ENCODE results near the gene WDR43. TPM values are rescaled to one million over a fixed set of nuclear protein-coding genes. Genes with fewer than 3 reads are reported as not detected.

WDR43 gene
- total and polyA plus RNA-seq, 9 of the 15 experiments (the other 6 are each of a cell fraction or from before 2014, with no cell fraction given) = 34.6 to 197 (median 105) TPM

DNA sequence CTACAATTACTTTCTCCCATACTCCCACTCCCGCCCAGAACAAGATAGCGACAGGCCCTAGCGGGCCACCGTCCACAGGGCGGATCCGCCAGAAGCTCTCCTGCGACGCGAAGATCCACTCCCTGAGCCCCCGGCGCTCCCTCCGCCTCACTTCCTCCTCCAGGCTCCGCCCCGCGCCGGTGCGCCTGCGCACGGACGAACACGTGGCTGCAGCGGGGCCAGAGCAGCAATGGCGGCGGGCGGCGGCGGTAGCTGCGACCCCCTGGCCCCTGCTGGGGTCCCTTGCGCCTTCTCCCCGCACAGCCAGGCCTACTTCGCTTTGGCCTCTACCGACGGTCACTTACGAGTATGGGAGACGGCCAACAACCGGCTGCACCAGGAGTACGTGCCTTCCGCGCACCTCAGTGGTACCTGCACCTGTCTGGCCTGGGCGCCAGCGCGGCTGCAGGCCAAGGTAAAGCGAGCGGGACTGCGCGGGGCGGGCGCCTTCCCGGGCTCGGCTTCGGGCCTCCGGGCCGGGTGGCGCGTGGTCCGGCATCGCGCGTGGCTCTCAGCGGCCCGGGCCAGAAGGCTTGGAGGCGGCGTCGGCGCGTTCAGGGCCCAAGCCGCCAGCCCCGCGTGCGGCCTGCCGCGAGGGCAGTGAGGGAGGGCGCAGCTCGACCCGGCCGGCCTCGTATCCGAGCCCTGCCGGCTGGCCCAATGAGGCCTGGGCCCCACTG, at the start of gene WDR43 (continued):
- TF ChIP-seq, protein P1, sequence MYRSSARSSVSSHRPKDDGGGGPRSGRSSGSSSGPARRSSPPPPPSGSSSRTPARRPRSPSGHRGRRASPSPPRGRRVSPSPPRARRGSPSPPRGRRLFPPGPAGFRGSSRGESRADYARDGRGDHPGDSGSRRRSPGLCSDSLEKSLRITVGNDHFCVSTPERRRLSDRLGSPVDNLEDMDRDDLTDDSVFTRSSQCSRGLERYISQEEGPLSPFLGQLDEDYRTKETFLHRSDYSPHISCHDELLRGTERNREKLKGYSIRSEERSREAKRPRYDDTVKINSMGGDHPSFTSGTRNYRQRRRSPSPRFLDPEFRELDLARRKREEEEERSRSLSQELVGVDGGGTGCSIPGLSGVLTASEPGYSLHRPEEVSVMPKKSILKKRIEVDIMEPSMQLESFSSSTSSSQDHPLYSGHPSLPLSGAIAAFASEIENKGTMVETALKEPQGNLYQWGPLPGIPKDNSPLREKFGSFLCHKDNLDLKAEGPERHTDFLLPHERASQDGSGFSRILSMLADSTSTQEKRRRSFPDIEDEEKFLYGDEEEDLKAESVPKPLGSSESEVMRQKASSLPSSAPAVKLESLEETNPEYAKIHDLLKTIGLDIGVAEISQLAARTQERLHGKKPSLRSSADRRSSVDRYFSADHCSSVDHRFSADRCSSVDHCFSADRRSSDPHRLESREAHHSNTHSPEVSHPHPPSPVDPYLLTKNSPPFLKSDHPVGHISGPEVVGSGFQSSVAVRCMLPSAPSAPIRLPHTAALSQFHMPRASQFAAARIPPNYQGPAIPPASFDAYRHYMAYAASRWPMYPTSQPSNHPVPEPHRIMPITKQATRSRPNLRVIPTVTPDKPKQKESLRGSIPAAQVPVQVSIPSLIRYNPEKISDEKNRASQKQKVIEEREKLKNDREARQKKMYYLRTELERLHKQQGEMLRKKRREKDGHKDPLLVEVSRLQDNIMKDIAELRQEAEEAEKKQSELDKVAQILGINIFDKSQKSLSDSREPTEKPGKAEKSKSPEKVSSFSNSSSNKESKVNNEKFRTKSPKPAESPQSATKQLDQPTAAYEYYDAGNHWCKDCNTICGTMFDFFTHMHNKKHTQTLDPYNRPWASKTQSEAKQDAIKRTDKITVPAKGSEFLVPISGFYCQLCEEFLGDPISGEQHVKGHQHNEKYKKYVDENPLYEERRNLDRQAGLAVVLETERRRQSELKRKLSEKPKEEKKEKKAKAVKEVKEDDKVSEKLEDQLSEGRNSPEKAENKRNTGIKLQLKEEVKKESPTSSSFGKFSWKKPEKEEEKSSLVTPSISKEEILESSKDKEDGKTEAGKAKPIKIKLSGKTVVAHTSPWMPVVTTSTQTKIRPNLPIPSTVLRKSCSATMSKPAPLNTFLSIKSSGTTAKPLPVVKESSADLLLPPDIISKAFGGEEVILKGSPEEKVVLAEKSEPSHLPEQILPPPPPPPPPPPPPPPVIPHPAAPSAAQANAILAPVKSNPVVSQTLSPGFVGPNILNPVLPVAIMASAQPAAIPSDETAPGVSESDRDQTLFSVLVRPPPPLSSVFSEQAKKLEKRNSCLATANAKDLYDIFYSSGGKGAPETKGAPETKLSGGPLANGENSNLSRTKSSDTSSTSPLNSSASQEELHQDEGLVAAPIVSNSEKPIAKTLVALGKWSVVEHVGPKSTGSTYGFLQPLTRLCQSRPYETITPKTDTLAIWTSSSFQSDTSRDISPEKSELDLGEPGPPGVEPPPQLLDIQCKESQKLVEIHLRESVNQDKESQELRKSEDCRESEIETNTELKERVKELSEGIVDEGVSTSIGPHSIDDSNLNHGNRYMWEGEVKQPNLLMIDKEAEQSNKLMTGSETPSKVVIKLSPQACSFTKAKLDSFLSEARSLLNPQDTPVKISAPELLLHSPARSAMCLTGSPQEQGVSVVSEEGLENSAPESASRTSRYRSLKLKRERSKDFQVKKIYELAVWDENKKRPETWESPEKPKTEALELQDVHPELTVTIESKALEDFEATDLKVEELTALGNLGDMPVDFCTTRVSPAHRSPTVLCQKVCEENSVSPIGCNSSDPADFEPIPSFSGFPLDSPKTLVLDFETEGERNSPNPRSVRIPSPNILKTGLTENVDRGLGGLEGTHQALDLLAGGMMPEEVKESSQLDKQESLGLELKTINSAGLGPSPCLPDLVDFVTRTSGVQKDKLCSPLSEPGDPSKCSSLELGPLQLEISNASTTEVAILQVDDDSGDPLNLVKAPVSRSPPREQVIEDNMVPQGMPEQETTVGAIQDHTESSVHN (IDR thresholded peaks at IDR 0.05; ENCODE audit: borderline replicate concordance in 1 of 2, low read depth in 1 of 2) = no peak
- TF ChIP-seq, protein P2, sequence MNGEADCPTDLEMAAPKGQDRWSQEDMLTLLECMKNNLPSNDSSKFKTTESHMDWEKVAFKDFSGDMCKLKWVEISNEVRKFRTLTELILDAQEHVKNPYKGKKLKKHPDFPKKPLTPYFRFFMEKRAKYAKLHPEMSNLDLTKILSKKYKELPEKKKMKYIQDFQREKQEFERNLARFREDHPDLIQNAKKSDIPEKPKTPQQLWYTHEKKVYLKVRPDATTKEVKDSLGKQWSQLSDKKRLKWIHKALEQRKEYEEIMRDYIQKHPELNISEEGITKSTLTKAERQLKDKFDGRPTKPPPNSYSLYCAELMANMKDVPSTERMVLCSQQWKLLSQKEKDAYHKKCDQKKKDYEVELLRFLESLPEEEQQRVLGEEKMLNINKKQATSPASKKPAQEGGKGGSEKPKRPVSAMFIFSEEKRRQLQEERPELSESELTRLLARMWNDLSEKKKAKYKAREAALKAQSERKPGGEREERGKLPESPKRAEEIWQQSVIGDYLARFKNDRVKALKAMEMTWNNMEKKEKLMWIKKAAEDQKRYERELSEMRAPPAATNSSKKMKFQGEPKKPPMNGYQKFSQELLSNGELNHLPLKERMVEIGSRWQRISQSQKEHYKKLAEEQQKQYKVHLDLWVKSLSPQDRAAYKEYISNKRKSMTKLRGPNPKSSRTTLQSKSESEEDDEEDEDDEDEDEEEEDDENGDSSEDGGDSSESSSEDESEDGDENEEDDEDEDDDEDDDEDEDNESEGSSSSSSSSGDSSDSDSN (IDR thresholded peaks at IDR 0.05; ENCODE audit: borderline replicate concordance in 1 of 2, low read depth in 2 of 2, low read length in 2 of 2) = no peak
- TF ChIP-seq NEUROD1 (IDR thresholded peaks at IDR 0.05; ENCODE audit: borderline replicate concordance, low read depth, low read length, partially characterized antibody) (peak; percentile 97), SMAD3 (CRISPR knock-in tag; conservative IDR thresholded peaks at IDR 0.05) (no peak), CHCHD3 (CRISPR knock-in tag; IDR thresholded peaks at IDR 0.05) (no peak), FOXM1 (IDR thresholded peaks at IDR 0.05; ENCODE audit: low read depth) (peak; percentile 98), FOXM1 (CRISPR knock-in tag; IDR thresholded peaks at IDR 0.05; ENCODE audit: low read depth) (peak; percentile 48; the same call in 1 of the 2 replicates), MTA2 (IDR thresholded peaks at IDR 0.05; ENCODE audit: low read depth) (no peak), ZEB2 (IDR thresholded peaks at IDR 0.05) (no peak), XRCC3 (IDR thresholded peaks at IDR 0.05) (no peak), HDAC6 (IDR thresholded peaks at IDR 0.05; ENCODE audit: low read depth, low read length) (no peak), HDGF (IDR thresholded peaks at IDR 0.05) (no peak)
- TF ChIP-seq, protein P3, sequence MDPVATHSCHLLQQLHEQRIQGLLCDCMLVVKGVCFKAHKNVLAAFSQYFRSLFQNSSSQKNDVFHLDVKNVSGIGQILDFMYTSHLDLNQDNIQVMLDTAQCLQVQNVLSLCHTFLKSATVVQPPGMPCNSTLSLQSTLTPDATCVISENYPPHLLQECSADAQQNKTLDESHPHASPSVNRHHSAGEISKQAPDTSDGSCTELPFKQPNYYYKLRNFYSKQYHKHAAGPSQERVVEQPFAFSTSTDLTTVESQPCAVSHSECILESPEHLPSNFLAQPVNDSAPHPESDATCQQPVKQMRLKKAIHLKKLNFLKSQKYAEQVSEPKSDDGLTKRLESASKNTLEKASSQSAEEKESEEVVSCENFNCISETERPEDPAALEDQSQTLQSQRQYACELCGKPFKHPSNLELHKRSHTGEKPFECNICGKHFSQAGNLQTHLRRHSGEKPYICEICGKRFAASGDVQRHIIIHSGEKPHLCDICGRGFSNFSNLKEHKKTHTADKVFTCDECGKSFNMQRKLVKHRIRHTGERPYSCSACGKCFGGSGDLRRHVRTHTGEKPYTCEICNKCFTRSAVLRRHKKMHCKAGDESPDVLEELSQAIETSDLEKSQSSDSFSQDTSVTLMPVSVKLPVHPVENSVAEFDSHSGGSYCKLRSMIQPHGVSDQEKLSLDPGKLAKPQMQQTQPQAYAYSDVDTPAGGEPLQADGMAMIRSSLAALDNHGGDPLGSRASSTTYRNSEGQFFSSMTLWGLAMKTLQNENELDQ (CRISPR knock-in tag; IDR thresholded peaks at IDR 0.05; ENCODE audit: borderline replicate concordance) = no peak
- TF ChIP-seq, protein P4, sequence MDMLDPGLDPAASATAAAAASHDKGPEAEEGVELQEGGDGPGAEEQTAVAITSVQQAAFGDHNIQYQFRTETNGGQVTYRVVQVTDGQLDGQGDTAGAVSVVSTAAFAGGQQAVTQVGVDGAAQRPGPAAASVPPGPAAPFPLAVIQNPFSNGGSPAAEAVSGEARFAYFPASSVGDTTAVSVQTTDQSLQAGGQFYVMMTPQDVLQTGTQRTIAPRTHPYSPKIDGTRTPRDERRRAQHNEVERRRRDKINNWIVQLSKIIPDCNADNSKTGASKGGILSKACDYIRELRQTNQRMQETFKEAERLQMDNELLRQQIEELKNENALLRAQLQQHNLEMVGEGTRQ (CRISPR knock-in tag; IDR thresholded peaks at IDR 0.05) = peak; percentile 85
